Hepatocyte (in vitro differentiated cells): ENCODE results near the gene PLXDC1. TPM values are rescaled to one million over a fixed set of nuclear protein-coding genes. Genes with fewer than 3 reads are reported as not detected.

ENCODE experiments used
- DNase-seq: peaks from one replicate; pipeline ENCODE4 v3.0.0-alpha.2; 2016; ENCODE audit warnings: low spot score
- H2AFZ ChIP-seq: fragments of 200-600 bp; sonication (generic); 2 replicates; pipeline ENCODE4 v1.6.0; 2016; ENCODE audit warnings: antibody characterized with exemption, mild to moderate bottlenecking
- H3K27ac ChIP-seq: fragments of 200-600 bp; sonication (generic); 2 replicates; pipeline ENCODE4 v1.5.1; 2016; ENCODE audit warnings: mild to moderate bottlenecking
- H3K27me3 ChIP-seq: fragments of 200-600 bp; sonication (generic); 2 replicates; pipeline ENCODE4 v1.6.1; 2016
- H3K36me3 ChIP-seq: fragments of 200-600 bp; sonication (generic); replicated peaks from 2 replicates; pipeline ENCODE4 v1.5.1; 2016; ENCODE audit warnings: low read depth; ENCODE audit not compliant: insufficient read depth
- H3K4me1 ChIP-seq: fragments of 200-600 bp; sonication (generic); 2 replicates; pipeline ENCODE4 v1.5.1; 2016; ENCODE audit warnings: mild to moderate bottlenecking, moderate library complexity; ENCODE audit not compliant: insufficient read depth
- H3K4me2 ChIP-seq: fragments of 200-600 bp; sonication (generic); 2 replicates; pipeline ENCODE4 v1.6.0; 2016
- H3K4me3 ChIP-seq: fragments of 200-600 bp; sonication (generic); 2 replicates; pipeline ENCODE4 v1.5.1; 2016; ENCODE audit warnings: mild to moderate bottlenecking
- H3K79me2 ChIP-seq: fragments of 200-600 bp; sonication (generic); 2 replicates; pipeline ENCODE4 v1.6.0; 2017; ENCODE audit warnings: mild to moderate bottlenecking
- H3K9me2 ChIP-seq: fragments of 200-600 bp; sonication (generic); replicated peaks from 2 replicates; pipeline ENCODE4 v1.6.0; 2017; ENCODE audit warnings: mild to moderate bottlenecking; ENCODE audit not compliant: insufficient read depth
- H3K9me3 ChIP-seq: fragments of 200-600 bp; sonication (generic); 2 replicates; pipeline ENCODE4 v1.5.1; 2016; ENCODE audit warnings: low read depth, mild to moderate bottlenecking
- H4K20me1 ChIP-seq: fragments of 200-600 bp; sonication (generic); 2 replicates; pipeline ENCODE4 v1.6.0; 2016; ENCODE audit warnings: mild to moderate bottlenecking; ENCODE audit not compliant: insufficient read depth, poor library complexity, severe bottlenecking
- CTCF ChIP-seq: fragments of 200-600 bp; sonication (generic); IDR thresholded peaks from 2 replicates; pipeline ENCODE4 v1.5.1; 2016; ENCODE audit warnings: antibody characterized with exemption, mild to moderate bottlenecking; ENCODE audit not compliant: poor library complexity
- EZH2 ChIP-seq: fragments of 200-600 bp; sonication (generic); IDR thresholded peaks from 2 replicates; pipeline ENCODE4 v1.6.1; 2016; ENCODE audit warnings: antibody characterized with exemption, mild to moderate bottlenecking, borderline replicate concordance
- EZH2phosphoT487 ChIP-seq: fragments of 200-600 bp; sonication (generic); IDR thresholded peaks from one replicate; pipeline ENCODE4 v1.6.1; 2018; ENCODE audit warnings: antibody characterized with exemption, mild to moderate bottlenecking, low read depth, moderate library complexity; ENCODE audit not compliant: unreplicated experiment, severe bottlenecking
- WGBS: methylation state at CpG from one replicate; pipeline ENCODE4 v1.1.6; 2016; ENCODE audit warnings: low lambda C conversion rate; ENCODE audit errors: missing lambda C conversion rate; 5-methylcytosine and 5-hydroxymethylcytosine counted together
- polyA plus RNA-seq: library from polyadenylated mRNA; unstranded; fragments of >200 nt; fragmentation: Nextera tagmentation; extraction: Ambion mirVana; gene quantifications from 2 replicates; pipeline ENCODE4 v1.2.1, GENCODE V29; 2016
- total RNA-seq: library from RNA; depleted of rRNA; stranded (reverse); fragments of >200 nt; gene quantifications from 2 replicates; pipeline ENCODE4 v1.2.3, GENCODE V29; 2014

PLXDC1 gene
- total and polyA plus RNA-seq, 2 experiments from 2014 or later: 3.9 to 4.1 TPM

GRCh38 chr17:39158623-39159022, 7.2 kb upstream of the PLXDC1 start:
- Histone ChIP-seq H3K4me1 (no peaks in the 10 kb centered on the region), H3K27me3 (no peaks in the 10 kb centered on the region), H3K4me3 (no peak overlapping the region), H3K4me2 (no peak overlapping the region), H2AFZ (no peak overlapping the region), H3K9me2 (no peaks in the 10 kb centered on the region), H3K9me3 (no peaks in the 10 kb centered on the region), H3K36me3 (no peaks in the 10 kb centered on the region), H3K79me2 (no peaks in the 10 kb centered on the region), H3K27ac (no peak overlapping the region), H4K20me1 (no peaks in the 10 kb centered on the region)
- WGBS: 78% methylated on average over 2 of the region's 2 CpGs
- TF ChIP-seq EZH2 (no peak), EZH2phosphoT487 (no peak), CTCF (no peak)
- DNase-seq: no peak

DNA sequence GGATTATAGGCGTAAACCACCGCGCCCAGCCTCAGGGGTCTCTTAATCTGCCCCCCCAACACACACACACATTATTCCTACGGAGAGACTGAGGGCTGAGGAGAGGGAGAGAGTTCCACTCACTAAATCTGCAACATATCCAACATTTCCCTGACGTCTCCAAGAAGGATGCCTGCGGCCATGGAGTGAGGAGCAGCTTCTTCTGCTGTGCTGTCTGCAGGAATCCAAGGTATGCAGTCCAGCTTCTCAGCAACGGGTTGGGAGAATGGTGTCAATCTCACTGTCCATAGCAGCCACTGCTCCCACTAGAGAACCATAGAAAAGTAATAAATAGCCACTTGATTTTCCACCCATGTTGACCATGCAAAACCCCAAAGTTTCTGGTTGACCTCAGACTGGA, 5.1 kb upstream of the PLXDC1 start:
- no peak for TF ChIP-seq EZH2
- no peak for TF ChIP-seq CTCF
- TF ChIP-seq EZH2phosphoT487: no peak
- H4K20me1 ChIP-seq: no peaks in the 10 kb centered on the region
- no peaks in the 10 kb centered on the region for H3K9me3 ChIP-seq
- DNase-seq: no peak
- no peak overlapping the region for H3K27ac ChIP-seq
- H3K4me2 ChIP-seq: no peak overlapping the region
- H3K4me3 ChIP-seq: no peak overlapping the region
- 59% methylated on average over 7 of the region's 7 CpGs for WGBS
- no peaks in the 10 kb centered on the region for H3K79me2 ChIP-seq
- H3K36me3 ChIP-seq: no peaks in the 10 kb centered on the region
- H3K4me1 ChIP-seq: peaks cover 9% of the 10 kb centered on the region
- H2AFZ ChIP-seq: no peak overlapping the region
- no peaks in the 10 kb centered on the region for H3K9me2 ChIP-seq
- no peaks in the 10 kb centered on the region for H3K27me3 ChIP-seq

DNA sequence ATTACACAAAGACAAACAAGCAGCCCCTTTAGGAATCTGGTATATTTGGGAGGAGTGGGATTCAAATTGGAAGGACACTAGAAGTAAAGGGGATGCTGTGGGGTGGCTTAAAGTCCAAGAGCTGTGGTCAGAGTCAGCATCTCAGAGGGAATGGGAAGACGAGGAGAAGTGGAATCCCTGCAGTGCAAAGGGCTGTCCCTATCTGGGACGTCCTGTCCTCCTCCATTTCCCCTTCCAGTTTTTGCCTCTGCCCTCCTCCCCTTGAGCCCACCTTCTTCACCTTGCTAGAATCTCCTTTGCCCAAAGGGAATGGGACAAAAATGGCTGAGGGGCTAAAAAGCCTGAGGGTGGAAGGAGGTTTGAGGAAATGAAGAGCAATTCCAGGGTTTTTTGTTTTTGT, 4.2 kb upstream of the PLXDC1 start:
- H3K4me1 ChIP-seq: peaks cover 9% of the 10 kb centered on the region
- TF ChIP-seq CTCF: no peak
- no peak for TF ChIP-seq EZH2
- no peak for TF ChIP-seq EZH2phosphoT487
- no peaks in the 10 kb centered on the region for H3K79me2 ChIP-seq
- H2AFZ ChIP-seq: no peak overlapping the region
- WGBS: 44% methylated on average over 2 of the region's 2 CpGs
- no peaks in the 10 kb centered on the region for H4K20me1 ChIP-seq
- H3K4me2 ChIP-seq: no peak overlapping the region
- H3K9me2 ChIP-seq: no peaks in the 10 kb centered on the region
- no peak overlapping the region for H3K27ac ChIP-seq
- H3K36me3 ChIP-seq: no peaks in the 10 kb centered on the region
- no peak for DNase-seq
- H3K27me3 ChIP-seq: peaks cover 4% of the 10 kb centered on the region
- no peaks in the 10 kb centered on the region for H3K9me3 ChIP-seq
- H3K4me3 ChIP-seq: no peak overlapping the region

- DNase-seq: peak; percentile 94
- H4K20me1 ChIP-seq: no peaks in the 10 kb centered on the region
- 1% methylated on average over 16 of the region's 16 CpGs for WGBS
- no peaks in the 10 kb centered on the region for H3K9me2 ChIP-seq
- no peaks in the 10 kb centered on the region for H3K9me3 ChIP-seq
- peaks cover 9% of the 10 kb centered on the region for H3K4me1 ChIP-seq
- TF ChIP-seq EZH2: no peak
- no peak for TF ChIP-seq EZH2phosphoT487
- no peak for TF ChIP-seq CTCF
- H3K27me3 ChIP-seq: peaks cover 14% of the 10 kb centered on the region
- H3K4me2 ChIP-seq: peak overlapping the region; percentile 92
- H3K27ac ChIP-seq: peak overlapping the region; percentile 85
- H3K79me2 ChIP-seq: no peaks in the 10 kb centered on the region
- no peaks in the 10 kb centered on the region for H3K36me3 ChIP-seq
- H2AFZ ChIP-seq: peak overlapping the region; percentile 91
- peak overlapping the region; percentile 81 for H3K4me3 ChIP-seq
Observed at GRCh38 chr17:39153599-39154051, 2.2 kb upstream of the PLXDC1 start.
